ENCODE data around the gene ABCC11.
A peak's percentile ranks its signal among the peaks of the same experiment; 100 is the strongest.
"Not testable (repeated sequence)": the region's sequence is repeated elsewhere in the genome, so short reads cannot be mapped to it uniquely, and the experiment has no call there.

Gene ABCC11

GRCh38 chr16:48250520-48251278 lies 3.4 kb upstream of the ABCC11 start:
- FAIRE-seq (no peak), DNase-seq (ENCODE audit: low spot score) (no peak)

GRCh38 chr16:48246066-48246465 lies 1.3 kb downstream of the ABCC11 start:
- no peak for FAIRE-seq
- no peak for DNase-seq (ENCODE audit: low spot score)

- FAIRE-seq (no peak), DNase-seq (ENCODE audit: low spot score) (no peak)
Measured at GRCh38 chr16:48244863-48245195, 2.5 kb downstream of the ABCC11 start.

GRCh38 chr16:48244080-48244862 lies 3.1 kb downstream of the ABCC11 start, which contains the start of gene LONP2:
LONP2 (plus strand) TSS chr16:48244300; CDS start chr16:48244389, 89 bp downstream.
- peak; percentile 92 for DNase-seq (ENCODE audit: low spot score)

GRCh38 chr16:48240147-48240546 lies 7.2 kb downstream of the ABCC11 start:
- FAIRE-seq; DNase-seq (ENCODE audit: low spot score): not testable (repeated sequence)

More at GRCh38 chr16:48244080-48244862, 3.1 kb downstream of the ABCC11 start, which contains the start of gene LONP2:
- FAIRE-seq, result no peak

GRCh38 chr16:48236286-48236685 lies 11.1 kb downstream of the ABCC11 start:
- DNase-seq (ENCODE audit: low spot score), result no peak
- FAIRE-seq, result no peak

- DNase-seq (ENCODE audit: low spot score) (no peak), FAIRE-seq (no peak)
Measured at GRCh38 chr16:48235556-48236136, 11.7 kb downstream of the ABCC11 start.

- FAIRE-seq, result no peak
- DNase-seq (ENCODE audit: low spot score), result no peak
Measured at GRCh38 chr16:48235058-48235555, 12.2 kb downstream of the ABCC11 start.

- DNase-seq (ENCODE audit: low spot score), result no peak
- FAIRE-seq, result no peak
Measured at GRCh38 chr16:48234630-48235029, 12.7 kb downstream of the ABCC11 start.

GRCh38 chr16:48232493-48233040 lies 14.8 kb downstream of the ABCC11 start:
- DNase-seq (ENCODE audit: low spot score) (no peak), FAIRE-seq (no peak)

GRCh38 chr16:48231727-48232492 lies 15.4 kb downstream of the ABCC11 start:
- FAIRE-seq, result no peak
- DNase-seq (ENCODE audit: low spot score), result peak; percentile 23

- FAIRE-seq (no peak), DNase-seq (ENCODE audit: low spot score) (peak; percentile 47)
Measured at GRCh38 chr16:48225456-48225855, 21.9 kb downstream of the ABCC11 start.

- DNase-seq (ENCODE audit: low spot score) (no peak), FAIRE-seq (no peak)
Measured at GRCh38 chr16:48223490-48223889, 23.8 kb downstream of the ABCC11 start.

GRCh38 chr16:48220891-48221290 lies 26.4 kb downstream of the ABCC11 start:
- no peak for FAIRE-seq

GRCh38 chr16:48218473-48218872 lies 28.9 kb downstream of the ABCC11 start:
- FAIRE-seq, result no peak
- no peak for DNase-seq (ENCODE audit: low spot score)

More at GRCh38 chr16:48220891-48221290, 26.4 kb downstream of the ABCC11 start:
- no peak for DNase-seq (ENCODE audit: low spot score)

GRCh38 chr16:48217708-48218107 lies 29.6 kb downstream of the ABCC11 start:
- no peak for FAIRE-seq
- no peak for DNase-seq (ENCODE audit: low spot score)

GRCh38 chr16:48215738-48216137 lies 31.6 kb downstream of the ABCC11 start:
- DNase-seq (ENCODE audit: low spot score), result no peak
- no peak for FAIRE-seq

GRCh38 chr16:48212033-48212432 lies 35.3 kb downstream of the ABCC11 start:
- peak; percentile 17 for FAIRE-seq
- DNase-seq (ENCODE audit: low spot score), result no peak

GRCh38 chr16:48210747-48211146 lies 36.6 kb downstream of the ABCC11 start:
- FAIRE-seq, result no peak

GRCh38 chr16:48206594-48207242 lies 40.6 kb downstream of the ABCC11 start:
- DNase-seq (ENCODE audit: low spot score), result peak; percentile 25
- FAIRE-seq, result no peak

More at GRCh38 chr16:48210747-48211146, 36.6 kb downstream of the ABCC11 start:
- DNase-seq (ENCODE audit: low spot score), result no peak
